HG02938 (cell line): ENCODE measurements around the gene JAKMIP1.

Experiments
- ATAC-seq: cut with Tn5 transposase; IDR thresholded peaks from one replicate; pipeline ENCODE4 v1.9.1; 2021; ENCODE audit warnings: mild to moderate bottlenecking, moderate library complexity; ENCODE audit not compliant: unreplicated experiment

The JAKMIP1 gene

GRCh38 chr4:6204871-6205566 lies 4.7 kb upstream of the JAKMIP1 start:
- no peak for ATAC-seq

- no peak for ATAC-seq
These were observed 3.7 kb upstream of the JAKMIP1 start for GRCh38 chr4:6204098-6204497.

GRCh38 chr4:6201580-6202091 lies 1.3 kb upstream of the JAKMIP1 start:
- ATAC-seq, result no peak

- ATAC-seq, result no peak
These were observed 593 bp upstream of the JAKMIP1 start for GRCh38 chr4:6200922-6201362.

GRCh38 chr4:6199422-6199921 lies 877 bp downstream of the JAKMIP1 start:
- no peak for ATAC-seq

- no peak for ATAC-seq
These were observed 1.5 kb downstream of the JAKMIP1 start for GRCh38 chr4:6198768-6199421.

- no peak for ATAC-seq
These were observed 2.1 kb downstream of the JAKMIP1 start for GRCh38 chr4:6198278-6198677.

- ATAC-seq, result no peak
These were observed 2.7 kb downstream of the JAKMIP1 start for GRCh38 chr4:6197433-6198174.

GRCh38 chr4:6196871-6197270 lies 3.5 kb downstream of the JAKMIP1 start:
- ATAC-seq, result no peak

- no peak for ATAC-seq
These were observed 4.0 kb downstream of the JAKMIP1 start for GRCh38 chr4:6196324-6196723.

GRCh38 chr4:6195602-6196319 lies 4.6 kb downstream of the JAKMIP1 start:
- no peak for ATAC-seq

- no peak for ATAC-seq
These were observed 5.7 kb downstream of the JAKMIP1 start for GRCh38 chr4:6194458-6195195.

- no peak for ATAC-seq
These were observed 7.0 kb downstream of the JAKMIP1 start for GRCh38 chr4:6193399-6193798.

GRCh38 chr4:6192245-6192644 lies 8.1 kb downstream of the JAKMIP1 start:
- ATAC-seq, result no peak

- ATAC-seq, result no peak
These were observed 8.8 kb downstream of the JAKMIP1 start for GRCh38 chr4:6191448-6192130.

GRCh38 chr4:6190486-6190885 lies 9.9 kb downstream of the JAKMIP1 start:
- no peak for ATAC-seq

- no peak for ATAC-seq
These were observed 10.8 kb downstream of the JAKMIP1 start for GRCh38 chr4:6189511-6189910.

- no peak for ATAC-seq
These were observed 11.6 kb downstream of the JAKMIP1 start for GRCh38 chr4:6188687-6189305.

GRCh38 chr4:6184169-6184568 lies 16.2 kb downstream of the JAKMIP1 start:
- no peak for ATAC-seq
